ENCODE results near the gene NPIPB8. TPM values are rescaled to one million over a fixed set of nuclear protein-coding genes. Genes with fewer than 3 reads are reported as not detected.
"Not testable (repeated sequence)": the region's sequence is repeated elsewhere in the genome, so short reads cannot be mapped to it uniquely, and the experiment has no call there.

NPIPB8 gene
- total and polyA plus RNA-seq, 4 donors, result 0.74 to 1.6 TPM; not detected in 2

DNA sequence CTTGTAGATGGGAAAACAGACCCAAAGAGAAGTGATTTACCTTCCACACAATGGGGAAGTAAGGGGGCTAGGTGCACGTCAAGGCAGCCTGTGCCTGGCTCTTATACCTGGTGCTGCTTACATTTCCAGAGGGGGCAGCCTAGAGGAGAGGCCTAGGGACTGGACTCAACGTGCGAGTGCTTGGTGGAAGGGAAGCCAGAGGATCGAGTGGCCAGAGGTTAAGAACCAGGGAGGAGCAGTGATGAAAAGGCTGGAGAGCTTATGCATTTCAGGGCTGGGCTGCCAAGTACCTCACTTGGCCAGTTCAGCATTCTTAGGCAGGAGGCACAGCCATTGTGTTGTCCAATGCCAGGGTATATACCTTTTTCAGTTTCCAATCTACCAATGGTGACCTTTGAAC, 30.3 kb downstream of the NPIPB8 start:
- H3K9me3 ChIP-seq (ENCODE audit: control insufficient read depth in 4 of 4, insufficient read depth in 3 of 4, low read length in 3 of 4); H3K36me3 ChIP-seq (ENCODE audit: control insufficient read depth in 4 of 4, insufficient read depth in 4 of 4, low read length in 4 of 4); H3K27me3 ChIP-seq (ENCODE audit: control insufficient read depth in 3 of 3, insufficient read depth in 3 of 3, low read length in 2 of 3); H3K4me1 ChIP-seq (ENCODE audit: control insufficient read depth in 5 of 5, insufficient read depth in 5 of 5, low read length in 5 of 5); ATAC-seq (ENCODE audit: insufficient read depth, low FRiP score); H3K27ac ChIP-seq (ENCODE audit: low read depth in 1 of 2, low read length in 1 of 2); DNase-seq; H3K4me3 ChIP-seq; H3K9ac ChIP-seq (ENCODE audit: insufficient read depth in 1 of 2, low read length in 2 of 2): not testable (repeated sequence)
- no CpG with 5 or more reads among the region's 4 CpGs for WGBS, 2 donors

DNA sequence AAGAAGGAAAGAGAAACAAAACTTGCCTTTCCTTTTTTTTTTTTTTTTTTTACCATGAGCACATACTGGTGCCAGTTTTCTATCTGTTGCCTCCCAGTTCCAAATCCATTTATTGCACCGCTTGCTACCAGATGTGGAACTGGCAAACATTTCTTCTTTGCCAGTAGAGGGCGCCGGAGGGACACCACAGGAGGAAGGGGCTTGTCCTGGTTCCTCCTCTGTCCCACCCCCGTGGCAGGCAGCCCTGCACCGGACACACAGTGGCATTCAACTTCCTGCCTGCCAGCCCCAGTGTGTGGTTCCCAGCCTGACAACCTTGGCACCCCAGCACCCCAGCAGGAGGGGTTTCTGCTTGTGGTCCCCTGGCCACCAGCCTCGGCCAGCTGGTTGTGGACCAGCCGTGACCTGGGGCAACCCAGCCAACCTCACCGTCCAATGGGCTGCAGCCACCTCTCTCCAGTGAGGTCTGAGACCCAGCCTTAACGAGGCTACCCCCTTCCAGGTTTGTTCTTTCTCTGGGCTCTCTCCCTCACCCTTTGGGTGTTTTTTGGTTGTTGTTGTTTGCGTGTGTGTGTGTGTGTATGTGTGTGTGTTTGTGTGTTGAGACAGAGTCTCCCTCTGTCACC, 50.6 kb downstream of the NPIPB8 start:
- H3K27me3 ChIP-seq (ENCODE audit: control insufficient read depth in 3 of 3, insufficient read depth in 3 of 3, low read length in 2 of 3); DNase-seq; H3K36me3 ChIP-seq (ENCODE audit: control insufficient read depth in 4 of 4, insufficient read depth in 4 of 4, low read length in 4 of 4); H3K4me1 ChIP-seq (ENCODE audit: control insufficient read depth in 5 of 5, insufficient read depth in 5 of 5, low read length in 5 of 5); H3K9ac ChIP-seq (ENCODE audit: insufficient read depth in 1 of 2, low read length in 2 of 2); H3K9me3 ChIP-seq (ENCODE audit: control insufficient read depth in 4 of 4, insufficient read depth in 3 of 4, low read length in 3 of 4); H3K27ac ChIP-seq (ENCODE audit: low read depth in 1 of 2, low read length in 1 of 2); H3K4me3 ChIP-seq: not testable (repeated sequence)
- peak; percentile 98 for ATAC-seq (ENCODE audit: insufficient read depth, low FRiP score)
- 20% methylated on average over 1 of the region's 10 CpGs; no CpG with 5 or more reads in 1 of the 2 donors for WGBS, 2 donors

DNA sequence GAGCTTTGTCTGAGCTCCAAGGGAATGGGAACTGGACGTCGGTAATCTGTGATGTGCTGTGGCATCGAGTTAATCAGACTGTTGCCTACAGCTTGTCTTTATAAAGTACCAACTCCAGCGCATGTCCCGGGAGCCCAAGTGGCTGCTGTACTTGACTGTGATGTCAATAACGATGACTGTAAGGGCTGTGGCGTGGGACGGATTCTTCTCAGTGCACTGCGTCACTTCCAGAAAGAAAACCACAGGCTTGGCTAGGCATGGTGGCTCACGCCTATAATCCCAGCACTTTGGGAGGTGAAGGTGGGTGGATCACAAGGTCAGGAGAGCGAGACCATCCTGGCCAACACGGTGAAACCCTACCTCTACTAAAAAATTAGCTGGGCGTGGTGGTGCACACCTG, 51.6 kb downstream of the NPIPB8 start:
- 86 to 89% methylated on average over 3 of the region's 13 CpGs for WGBS, 2 donors
- DNase-seq; ATAC-seq (ENCODE audit: insufficient read depth, low FRiP score); H3K9me3 ChIP-seq (ENCODE audit: control insufficient read depth in 4 of 4, insufficient read depth in 3 of 4, low read length in 3 of 4); H3K9ac ChIP-seq (ENCODE audit: insufficient read depth in 1 of 2, low read length in 2 of 2); H3K36me3 ChIP-seq (ENCODE audit: control insufficient read depth in 4 of 4, insufficient read depth in 4 of 4, low read length in 4 of 4); H3K4me3 ChIP-seq; H3K4me1 ChIP-seq (ENCODE audit: control insufficient read depth in 5 of 5, insufficient read depth in 5 of 5, low read length in 5 of 5); H3K27me3 ChIP-seq (ENCODE audit: control insufficient read depth in 3 of 3, insufficient read depth in 3 of 3, low read length in 2 of 3); H3K27ac ChIP-seq (ENCODE audit: low read depth in 1 of 2, low read length in 1 of 2): not testable (repeated sequence)

DNA sequence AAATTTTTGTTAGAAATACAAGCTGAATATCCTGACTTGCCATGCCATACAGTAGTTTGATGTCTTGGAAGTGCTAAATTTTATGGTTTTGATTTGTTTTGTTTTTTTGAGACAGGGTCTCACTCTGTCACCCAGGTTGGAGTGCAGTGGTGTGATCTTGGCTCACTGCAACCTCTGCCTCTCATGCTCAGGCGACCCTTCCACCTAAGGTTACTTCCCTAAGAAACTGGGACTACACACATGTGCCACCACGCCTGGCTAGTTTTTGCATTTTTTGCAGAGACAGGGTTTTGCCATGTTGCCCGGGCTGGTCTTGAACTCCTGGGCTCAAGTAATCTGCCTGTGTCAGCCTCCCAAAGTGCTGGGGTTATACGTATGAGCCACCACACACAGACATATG, 53.9 kb downstream of the NPIPB8 start:
- not testable (repeated sequence) for H3K9ac ChIP-seq (ENCODE audit: insufficient read depth in 1 of 2, low read length in 2 of 2); H3K27ac ChIP-seq (ENCODE audit: low read depth in 1 of 2, low read length in 1 of 2); H3K36me3 ChIP-seq (ENCODE audit: control insufficient read depth in 4 of 4, insufficient read depth in 4 of 4, low read length in 4 of 4); H3K9me3 ChIP-seq (ENCODE audit: control insufficient read depth in 4 of 4, insufficient read depth in 3 of 4, low read length in 3 of 4); H3K27me3 ChIP-seq (ENCODE audit: control insufficient read depth in 3 of 3, insufficient read depth in 3 of 3, low read length in 2 of 3); DNase-seq; H3K4me1 ChIP-seq (ENCODE audit: control insufficient read depth in 5 of 5, insufficient read depth in 5 of 5, low read length in 5 of 5); H3K4me3 ChIP-seq; ATAC-seq (ENCODE audit: insufficient read depth, low FRiP score)
- 88 to 100% methylated on average over 2 to 3 of the region's 4 CpGs for WGBS, 2 donors

DNA sequence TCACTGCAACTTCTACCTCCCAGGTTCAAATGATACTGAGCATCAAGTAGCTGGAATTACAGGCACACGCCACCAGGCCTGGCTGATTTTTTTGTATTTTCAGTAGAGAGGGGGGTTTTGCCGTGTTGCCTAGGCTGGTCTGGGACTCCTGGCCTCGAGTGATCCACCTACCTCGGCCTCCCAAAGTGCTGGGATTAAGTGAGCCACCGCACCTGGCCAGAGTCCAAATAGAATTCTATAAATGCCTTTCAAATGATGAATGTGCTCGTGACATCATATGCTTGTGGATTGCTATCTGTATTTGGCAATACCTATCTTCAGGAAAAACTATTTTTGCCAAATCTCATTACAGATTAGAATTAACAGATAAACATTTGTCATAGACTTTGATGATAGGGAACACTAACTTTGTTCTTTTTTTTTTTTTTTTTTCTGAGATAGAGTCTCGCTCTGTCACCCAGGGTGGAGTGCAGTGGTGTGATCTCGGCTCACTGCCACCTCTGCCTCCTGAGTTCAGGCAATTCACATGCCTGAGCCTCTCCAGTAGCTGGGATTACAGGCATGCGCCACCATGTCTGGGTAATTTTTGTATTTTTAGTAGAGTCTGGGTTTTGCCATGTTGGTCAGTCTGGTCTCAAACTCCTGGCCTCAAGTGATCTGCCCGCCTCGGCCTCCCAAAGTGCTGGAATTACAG, 55.5 kb downstream of the NPIPB8 start:
- not testable (repeated sequence) for DNase-seq; H3K27ac ChIP-seq (ENCODE audit: low read depth in 1 of 2, low read length in 1 of 2); H3K9ac ChIP-seq (ENCODE audit: insufficient read depth in 1 of 2, low read length in 2 of 2); H3K4me1 ChIP-seq (ENCODE audit: control insufficient read depth in 5 of 5, insufficient read depth in 5 of 5, low read length in 5 of 5); H3K4me3 ChIP-seq; H3K9me3 ChIP-seq (ENCODE audit: control insufficient read depth in 4 of 4, insufficient read depth in 3 of 4, low read length in 3 of 4); ATAC-seq (ENCODE audit: insufficient read depth, low FRiP score); H3K36me3 ChIP-seq (ENCODE audit: control insufficient read depth in 4 of 4, insufficient read depth in 4 of 4, low read length in 4 of 4); H3K27me3 ChIP-seq (ENCODE audit: control insufficient read depth in 3 of 3, insufficient read depth in 3 of 3, low read length in 2 of 3)
- WGBS, 2 donors, result no CpG with 5 or more reads among the region's 11 CpGs

DNA sequence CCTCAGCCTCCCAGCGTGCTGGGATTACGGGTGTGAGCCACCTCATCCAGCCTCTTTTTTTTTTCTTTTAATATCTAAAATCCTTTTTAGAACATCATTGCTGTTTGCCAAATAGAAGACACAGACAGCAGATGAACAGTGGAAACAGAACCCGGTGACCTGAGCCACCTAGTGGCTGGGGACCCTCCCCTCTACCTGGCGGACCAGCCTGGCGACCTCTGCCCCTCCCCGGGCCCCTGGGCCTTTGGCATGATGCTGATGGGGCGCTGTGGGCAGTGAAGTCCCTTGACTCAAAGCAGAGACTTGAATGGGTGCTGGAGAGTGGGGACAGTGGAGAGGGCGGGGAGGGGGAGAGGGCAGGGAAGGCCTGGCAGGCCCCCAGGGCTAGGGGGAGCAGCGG, 61.9 kb downstream of the NPIPB8 start:
- not testable (repeated sequence) for H3K27ac ChIP-seq (ENCODE audit: low read depth in 1 of 2, low read length in 1 of 2); DNase-seq; H3K36me3 ChIP-seq (ENCODE audit: control insufficient read depth in 4 of 4, insufficient read depth in 4 of 4, low read length in 4 of 4); H3K9ac ChIP-seq (ENCODE audit: insufficient read depth in 1 of 2, low read length in 2 of 2); H3K4me1 ChIP-seq (ENCODE audit: control insufficient read depth in 5 of 5, insufficient read depth in 5 of 5, low read length in 5 of 5); ATAC-seq (ENCODE audit: insufficient read depth, low FRiP score); H3K4me3 ChIP-seq; H3K27me3 ChIP-seq (ENCODE audit: control insufficient read depth in 3 of 3, insufficient read depth in 3 of 3, low read length in 2 of 3); H3K9me3 ChIP-seq (ENCODE audit: control insufficient read depth in 4 of 4, insufficient read depth in 3 of 4, low read length in 3 of 4)
- WGBS, 2 donors, result 97 to 100% methylated on average over 2 of the region's 9 CpGs

DNA sequence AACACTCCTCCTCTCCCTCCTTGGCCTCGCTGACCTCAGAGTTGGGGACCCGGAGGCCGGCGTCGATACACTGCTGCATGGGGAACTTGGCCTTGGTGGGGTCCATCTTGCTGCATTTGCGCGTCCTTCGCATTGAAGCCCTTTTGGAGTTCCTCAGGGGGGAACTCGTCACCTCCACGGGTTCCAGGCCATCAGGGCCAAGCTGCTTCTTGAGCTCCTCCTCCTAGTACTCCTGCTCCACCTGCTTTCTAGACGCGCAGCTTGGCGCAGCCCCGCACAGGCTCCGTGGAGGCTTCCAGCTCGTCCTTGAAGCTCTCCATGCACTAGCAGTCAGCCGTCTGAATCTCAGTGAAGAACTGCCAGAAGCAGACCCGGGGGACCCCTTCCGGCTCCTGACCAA, 62.5 kb downstream of the NPIPB8 start:
- H3K4me3 ChIP-seq; ATAC-seq (ENCODE audit: insufficient read depth, low FRiP score); H3K9ac ChIP-seq (ENCODE audit: insufficient read depth in 1 of 2, low read length in 2 of 2); H3K9me3 ChIP-seq (ENCODE audit: control insufficient read depth in 4 of 4, insufficient read depth in 3 of 4, low read length in 3 of 4); H3K27ac ChIP-seq (ENCODE audit: low read depth in 1 of 2, low read length in 1 of 2); H3K27me3 ChIP-seq (ENCODE audit: control insufficient read depth in 3 of 3, insufficient read depth in 3 of 3, low read length in 2 of 3); H3K4me1 ChIP-seq (ENCODE audit: control insufficient read depth in 5 of 5, insufficient read depth in 5 of 5, low read length in 5 of 5); DNase-seq; H3K36me3 ChIP-seq (ENCODE audit: control insufficient read depth in 4 of 4, insufficient read depth in 4 of 4, low read length in 4 of 4): not testable (repeated sequence)
- WGBS, 2 donors, result 94 to 97% methylated on average over 12 to 17 of the region's 19 CpGs

DNA sequence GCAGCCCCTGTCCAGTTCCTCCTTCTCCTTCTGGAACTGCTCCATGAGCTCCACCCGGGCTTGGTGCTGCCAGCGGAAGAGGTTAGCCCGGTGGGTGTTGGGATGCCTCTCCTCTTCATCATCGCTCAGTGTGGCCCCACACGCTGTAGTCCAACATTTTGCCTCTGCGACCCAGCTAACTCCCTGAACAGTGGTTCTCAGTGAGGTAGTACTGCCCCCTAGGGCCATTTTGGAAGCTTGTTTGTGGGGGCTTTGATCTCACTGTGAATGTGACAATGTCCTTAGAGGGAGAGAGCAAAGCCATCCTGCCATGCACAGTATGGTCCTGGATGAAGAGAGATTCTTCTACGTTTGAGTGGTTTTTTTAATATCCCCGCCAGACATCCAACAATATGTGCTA, 63.5 kb downstream of the NPIPB8 start:
- H3K4me1 ChIP-seq (ENCODE audit: control insufficient read depth in 5 of 5, insufficient read depth in 5 of 5, low read length in 5 of 5); H3K4me3 ChIP-seq; H3K9ac ChIP-seq (ENCODE audit: insufficient read depth in 1 of 2, low read length in 2 of 2); H3K9me3 ChIP-seq (ENCODE audit: control insufficient read depth in 4 of 4, insufficient read depth in 3 of 4, low read length in 3 of 4); ATAC-seq (ENCODE audit: insufficient read depth, low FRiP score); H3K36me3 ChIP-seq (ENCODE audit: control insufficient read depth in 4 of 4, insufficient read depth in 4 of 4, low read length in 4 of 4); H3K27me3 ChIP-seq (ENCODE audit: control insufficient read depth in 3 of 3, insufficient read depth in 3 of 3, low read length in 2 of 3); DNase-seq; H3K27ac ChIP-seq (ENCODE audit: low read depth in 1 of 2, low read length in 1 of 2): not testable (repeated sequence)
- WGBS, 2 donors, result no CpG with 5 or more reads among the region's 8 CpGs
